Measurements from ENCODE around the gene STAP2.

Gene STAP2, protein sequence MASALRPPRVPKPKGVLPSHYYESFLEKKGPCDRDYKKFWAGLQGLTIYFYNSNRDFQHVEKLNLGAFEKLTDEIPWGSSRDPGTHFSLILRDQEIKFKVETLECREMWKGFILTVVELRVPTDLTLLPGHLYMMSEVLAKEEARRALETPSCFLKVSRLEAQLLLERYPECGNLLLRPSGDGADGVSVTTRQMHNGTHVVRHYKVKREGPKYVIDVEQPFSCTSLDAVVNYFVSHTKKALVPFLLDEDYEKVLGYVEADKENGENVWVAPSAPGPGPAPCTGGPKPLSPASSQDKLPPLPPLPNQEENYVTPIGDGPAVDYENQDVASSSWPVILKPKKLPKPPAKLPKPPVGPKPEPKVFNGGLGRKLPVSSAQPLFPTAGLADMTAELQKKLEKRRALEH

DNA sequence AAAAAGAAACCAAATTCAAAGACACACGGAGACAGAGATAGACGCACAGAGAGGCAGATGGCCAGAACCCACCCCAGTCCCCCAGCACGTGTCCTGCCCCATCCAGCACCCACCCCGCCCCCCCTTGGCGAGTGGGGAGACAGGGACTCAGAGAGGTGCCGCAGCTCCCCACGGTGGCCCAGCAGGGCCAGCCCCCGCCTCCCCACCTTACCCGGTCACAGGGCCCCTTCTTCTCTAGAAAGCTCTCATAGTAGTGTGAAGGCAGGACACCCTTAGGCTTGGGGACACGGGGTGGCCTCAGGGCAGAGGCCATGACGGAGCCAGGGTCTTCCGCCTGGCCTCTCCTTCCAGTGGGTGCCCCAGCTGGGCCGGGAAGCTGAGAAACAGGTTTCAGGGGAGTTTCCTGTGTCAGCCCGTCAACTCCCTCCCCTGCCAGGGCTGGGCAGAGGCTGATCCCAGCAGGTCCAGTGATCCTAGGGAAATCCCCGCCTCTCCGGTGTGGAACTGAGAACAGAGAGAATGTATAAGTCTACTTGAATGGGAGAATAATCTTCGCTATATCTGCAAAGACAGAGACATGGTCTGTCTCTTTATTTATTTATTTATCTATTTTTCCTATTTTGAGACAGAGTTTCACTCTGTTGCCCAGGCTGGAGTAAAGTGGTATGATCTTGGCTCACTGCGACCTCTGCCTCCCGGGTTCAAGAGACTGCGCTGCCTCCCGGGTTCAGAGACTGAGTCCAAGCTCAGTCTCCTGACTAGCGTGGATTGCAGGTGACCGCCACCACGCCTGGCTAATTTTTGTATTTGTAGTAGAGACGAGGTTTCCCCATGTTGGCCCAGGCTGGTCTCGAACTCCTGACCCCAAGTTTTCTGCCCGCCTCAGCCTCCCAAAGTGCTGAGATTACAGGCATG is at the start of gene STAP2:
Gene STAP2, minus strand, starts transcription at position 387 of the 915 bp plus-strand sequence. Its CDS starts 74 bp downstream, at position 313.
- DNase-seq (ENCODE audit: low spot score): no peak

DNA sequence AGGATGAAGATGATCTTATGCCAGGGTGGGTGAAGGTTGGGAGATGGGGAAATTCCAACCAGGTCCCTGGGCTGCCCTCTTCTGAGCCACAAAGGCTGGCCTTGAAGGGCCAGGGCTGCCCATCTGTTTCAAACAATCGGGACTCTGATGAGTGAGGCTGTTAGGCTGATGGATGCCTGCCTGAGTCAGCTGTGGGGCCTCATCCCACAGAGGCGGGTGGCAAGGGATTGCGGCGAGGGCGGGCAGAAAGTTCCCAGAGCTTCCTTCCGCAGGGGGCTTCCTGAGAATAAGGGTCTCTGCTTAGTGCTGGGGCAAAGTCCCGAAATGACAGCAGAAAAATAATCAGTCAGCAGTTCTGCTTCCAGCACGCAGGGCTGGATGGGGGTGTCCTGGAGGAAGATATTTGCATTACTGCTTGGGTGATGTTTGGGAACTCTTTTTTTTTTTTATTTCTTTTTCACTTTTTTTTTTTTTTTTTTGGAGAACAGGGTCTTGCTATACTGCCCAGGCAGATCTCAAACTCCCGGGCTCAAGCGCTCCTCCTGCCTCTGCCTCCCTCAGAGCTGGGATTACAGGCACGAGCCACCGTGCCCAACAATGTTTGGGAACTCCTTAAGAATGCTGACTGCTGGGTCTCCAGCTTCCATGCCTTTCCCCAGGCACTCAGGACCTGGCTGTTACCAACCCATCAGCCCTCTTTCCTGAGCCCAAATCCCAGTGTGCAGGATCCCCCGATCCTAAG is 47.6 kb upstream of the STAP2 start:
- peak; percentile 65 for DNase-seq (ENCODE audit: low spot score)

DNA sequence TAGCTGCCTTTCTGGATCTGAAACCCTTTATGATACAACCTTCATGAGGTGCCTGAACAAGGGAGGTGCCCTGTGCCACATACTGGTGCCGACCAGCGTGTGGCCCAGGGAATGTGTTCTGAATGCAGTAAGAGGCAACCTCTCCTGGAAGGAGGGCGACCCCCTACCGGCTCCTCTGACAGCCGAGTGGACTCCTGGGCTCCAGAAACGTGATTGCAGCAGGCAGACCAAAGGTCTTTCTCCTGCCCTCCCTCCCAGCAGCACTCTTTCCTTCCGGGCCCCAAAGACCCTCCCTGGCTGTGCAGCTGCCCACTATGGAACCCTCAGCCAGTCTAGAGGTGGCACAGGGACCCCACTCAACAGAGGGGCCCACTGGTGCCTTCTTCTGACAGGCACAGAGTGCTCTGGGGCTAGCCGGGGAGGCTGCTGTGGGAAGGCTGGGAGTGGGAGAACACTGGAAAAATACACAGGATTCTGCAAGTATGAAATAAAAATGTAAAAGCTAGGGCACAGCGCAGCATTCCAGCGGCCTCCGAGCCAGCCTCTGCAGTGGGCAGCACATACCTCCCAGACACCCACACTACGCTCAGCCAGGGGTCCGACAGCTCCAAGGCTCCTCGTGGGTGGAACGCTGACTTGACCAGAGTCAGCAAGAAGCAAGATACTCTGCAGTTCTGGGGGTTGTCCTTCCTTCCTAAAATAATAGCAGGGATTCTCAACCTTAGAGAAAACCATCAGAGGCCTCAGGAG is 46.8 kb upstream of the STAP2 start:
- DNase-seq (ENCODE audit: low spot score): no peak

DNA sequence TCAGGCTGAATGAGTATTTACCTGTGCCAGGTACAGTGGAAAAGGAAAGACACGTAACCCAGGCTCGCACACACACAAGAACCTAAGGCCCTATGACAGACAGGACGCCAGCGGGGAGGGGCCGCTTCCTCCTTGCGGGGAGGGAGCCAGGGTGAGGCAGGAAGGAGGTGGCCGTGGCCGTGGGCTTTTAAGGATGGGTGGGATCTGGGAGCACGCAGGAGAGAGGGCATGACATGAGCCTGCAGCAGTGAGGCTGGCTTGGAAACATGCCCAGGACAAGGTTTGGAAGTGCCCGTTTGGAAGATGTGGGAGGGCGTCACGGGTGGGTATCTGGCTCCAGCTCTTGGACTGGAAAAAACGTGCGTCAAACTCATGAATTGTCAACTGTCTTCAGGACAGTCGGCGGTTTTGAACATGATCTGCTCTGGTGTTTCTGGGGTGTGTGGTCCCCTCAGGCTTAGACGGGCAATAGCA is 41.7 kb upstream of the STAP2 start:
- DNase-seq (ENCODE audit: low spot score): no peak

DNA sequence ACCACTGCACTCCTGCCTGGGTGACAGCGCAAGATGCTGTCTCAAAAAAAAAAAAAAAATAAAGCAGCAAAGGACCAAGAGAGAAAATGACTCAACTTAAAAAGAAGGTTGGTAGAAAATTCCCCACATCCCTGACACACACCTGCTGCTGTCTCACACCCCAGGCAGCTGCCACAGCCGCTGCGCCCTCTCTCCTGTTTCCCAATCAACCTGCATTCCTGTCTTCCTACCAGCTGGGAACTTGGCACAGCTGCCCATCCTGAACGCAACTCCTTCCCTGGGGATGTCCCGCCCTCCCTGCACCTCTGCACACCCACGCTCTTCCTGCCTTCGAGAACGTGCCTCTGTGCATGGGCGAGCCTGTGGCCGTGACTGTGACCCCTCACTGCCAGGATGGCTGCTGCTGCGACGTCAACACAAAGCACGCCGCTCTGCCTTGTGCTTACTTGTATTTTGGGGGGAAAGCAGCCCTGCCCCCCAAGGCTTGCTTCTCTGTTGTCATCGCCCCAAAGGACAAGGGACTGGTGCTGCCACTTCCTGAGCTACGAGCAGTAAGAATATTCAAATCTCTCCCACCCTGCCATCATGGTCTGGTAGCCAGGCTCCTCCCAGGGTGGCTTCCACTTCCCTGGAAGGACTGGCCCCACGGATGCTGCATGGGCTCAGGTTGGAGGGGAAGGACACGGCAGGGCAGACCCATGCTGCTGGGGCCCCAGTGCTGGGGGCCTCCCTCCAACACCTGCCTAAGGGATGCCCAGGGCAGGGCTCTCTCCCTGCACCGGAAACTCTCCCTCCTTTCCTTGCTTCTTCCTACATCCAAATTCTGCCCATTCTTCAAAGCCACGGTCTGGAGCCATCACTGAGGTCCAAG is 41.0 kb upstream of the STAP2 start:
- no peak for DNase-seq (ENCODE audit: low spot score)

DNA sequence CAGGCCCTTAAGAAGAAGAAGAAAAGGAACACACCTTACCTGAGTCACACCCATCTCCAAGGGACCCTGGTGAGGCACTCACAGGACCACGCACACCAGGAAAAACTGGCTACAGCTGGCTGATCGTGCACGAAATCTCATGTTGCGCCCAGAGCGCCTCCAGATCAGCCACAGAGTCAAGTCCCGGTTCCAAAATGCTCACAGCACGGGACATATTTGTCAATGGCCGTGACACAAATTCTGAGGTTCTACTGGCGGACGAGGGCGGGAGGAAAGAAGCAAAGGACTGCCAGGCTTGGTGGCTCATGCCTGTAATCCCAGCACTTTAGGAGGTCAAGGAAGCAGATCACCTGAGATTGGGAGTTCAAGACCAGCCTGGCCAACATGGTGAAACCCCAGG is 40.3 kb upstream of the STAP2 start:
- no peak for DNase-seq (ENCODE audit: low spot score)

DNA sequence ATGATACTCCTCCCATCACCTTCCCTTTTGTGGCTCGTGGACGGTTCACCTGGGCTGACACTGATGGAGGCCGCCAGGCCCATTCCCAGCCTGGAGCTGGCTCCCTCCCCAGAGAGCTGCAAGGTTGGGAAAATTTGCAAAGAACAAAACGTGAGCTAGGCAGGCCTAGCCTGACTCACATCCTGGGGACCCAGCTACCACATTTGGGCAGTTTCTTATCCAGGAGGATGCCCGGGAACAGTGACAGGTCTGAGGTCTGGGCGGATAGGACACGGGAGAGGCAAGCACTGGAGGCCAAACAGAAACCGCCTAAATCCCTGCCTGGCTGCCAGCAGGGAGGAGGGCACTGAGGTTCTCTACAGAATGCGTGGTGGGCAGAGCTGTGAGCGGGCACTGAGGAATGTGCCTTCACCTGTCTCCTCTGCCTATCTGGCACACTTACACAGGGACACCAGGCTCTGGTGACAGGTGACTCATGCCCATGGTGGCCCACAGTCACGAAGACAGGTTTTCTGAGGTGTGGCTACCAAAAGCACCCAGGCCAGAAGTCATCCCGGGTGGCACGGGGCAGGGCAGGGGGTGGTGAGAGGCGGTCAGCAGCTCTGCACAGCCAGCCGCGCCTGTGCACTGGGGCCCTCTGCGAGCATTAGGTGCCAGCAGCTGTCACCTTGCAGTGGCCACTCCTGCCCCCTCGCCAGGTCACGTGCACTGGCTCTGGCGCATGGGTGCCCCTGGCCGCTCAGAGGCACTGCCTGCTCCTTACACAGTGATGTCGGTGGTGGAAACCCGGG is 38.6 kb upstream of the STAP2 start:
- DNase-seq (ENCODE audit: low spot score): no peak

DNA sequence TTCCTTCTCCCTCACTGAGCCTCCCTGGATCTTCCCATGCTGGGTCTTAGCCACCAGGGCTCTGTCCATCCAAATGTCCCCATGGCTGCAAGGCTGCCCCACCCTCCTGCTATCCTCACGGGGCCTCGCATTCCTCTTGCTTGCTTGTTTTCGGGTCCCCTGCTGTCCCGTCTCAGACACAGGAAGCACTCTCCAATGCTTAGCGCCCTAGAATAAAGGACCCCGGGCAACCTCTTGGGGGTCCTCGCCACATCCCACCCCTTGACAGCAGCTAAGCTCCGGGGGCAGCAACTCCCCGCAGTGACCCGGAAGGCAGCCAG is 38.0 kb upstream of the STAP2 start:
- no peak for DNase-seq (ENCODE audit: low spot score)

DNA sequence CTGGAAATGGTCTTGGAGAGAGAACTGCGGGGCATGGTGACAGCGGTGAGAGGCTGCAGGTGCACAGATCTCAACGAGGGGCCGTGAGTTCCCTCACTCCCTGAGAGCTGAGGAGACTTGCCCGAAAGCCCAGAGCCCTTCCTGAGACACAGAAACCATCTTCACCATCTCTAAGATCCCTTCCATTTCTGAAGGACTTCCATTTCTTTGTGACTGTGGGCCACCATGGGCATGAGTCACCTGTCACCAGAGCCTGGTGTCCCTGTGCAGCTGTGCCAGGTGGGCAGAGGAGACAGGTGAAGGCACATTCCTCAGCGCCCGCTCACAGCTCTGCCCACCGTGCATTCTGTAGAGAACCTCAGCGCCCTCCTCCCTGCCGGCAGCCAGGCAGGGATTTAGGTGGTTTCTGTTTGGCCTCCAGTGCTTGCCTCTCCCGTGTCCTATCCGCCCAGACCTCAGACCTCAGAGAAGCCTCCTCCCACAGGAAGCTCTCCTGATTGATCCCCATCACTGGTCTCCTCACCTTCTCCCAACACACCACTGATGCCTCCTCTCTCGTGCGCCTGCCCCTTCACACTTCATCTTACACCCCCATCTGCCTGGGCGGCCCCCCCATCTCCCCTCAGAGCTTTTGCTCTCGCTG is 37.5 kb upstream of the STAP2 start:
- no peak for DNase-seq (ENCODE audit: low spot score)

DNA sequence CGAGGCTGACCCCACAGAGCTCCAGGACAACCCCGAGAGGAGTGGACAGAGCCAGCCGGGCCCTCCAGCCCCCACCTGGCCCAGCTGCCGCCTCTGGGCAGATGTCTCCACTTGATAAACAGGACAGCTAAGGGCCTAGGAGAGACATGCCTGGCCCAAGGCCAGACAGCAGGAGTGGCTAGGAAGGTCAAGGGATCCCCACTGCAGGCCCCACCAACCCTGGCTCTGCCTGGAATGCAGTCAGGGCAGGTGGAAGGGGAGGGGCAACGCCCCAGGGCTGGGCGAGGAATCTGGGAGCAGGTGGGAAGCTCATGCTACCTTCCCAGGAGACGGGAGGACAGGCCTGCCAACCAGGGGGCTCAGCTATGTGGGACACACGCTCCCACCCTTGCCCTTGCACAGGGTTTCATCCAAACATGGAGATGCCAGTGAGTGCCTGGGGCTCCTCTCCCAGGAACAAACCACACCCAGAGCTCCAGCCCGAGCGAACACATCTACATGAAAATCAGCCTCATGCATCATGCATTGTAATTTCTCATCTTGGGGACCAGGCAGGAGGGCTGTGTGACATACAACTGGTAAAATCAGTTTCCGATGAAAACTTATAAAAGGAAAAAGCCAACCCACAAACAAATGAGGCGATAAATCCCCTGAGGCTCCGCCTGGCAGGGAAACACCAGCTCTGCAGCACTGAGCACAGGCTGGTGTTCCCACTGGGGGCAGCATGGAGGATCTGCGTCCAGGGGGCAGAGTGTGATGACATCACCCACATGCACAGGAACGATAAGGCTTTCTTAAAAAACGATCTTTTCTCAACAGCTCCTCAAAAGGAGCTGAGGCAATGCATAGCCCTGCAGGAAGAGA is 36.8 kb upstream of the STAP2 start:
- DNase-seq (ENCODE audit: low spot score): no peak

DNA sequence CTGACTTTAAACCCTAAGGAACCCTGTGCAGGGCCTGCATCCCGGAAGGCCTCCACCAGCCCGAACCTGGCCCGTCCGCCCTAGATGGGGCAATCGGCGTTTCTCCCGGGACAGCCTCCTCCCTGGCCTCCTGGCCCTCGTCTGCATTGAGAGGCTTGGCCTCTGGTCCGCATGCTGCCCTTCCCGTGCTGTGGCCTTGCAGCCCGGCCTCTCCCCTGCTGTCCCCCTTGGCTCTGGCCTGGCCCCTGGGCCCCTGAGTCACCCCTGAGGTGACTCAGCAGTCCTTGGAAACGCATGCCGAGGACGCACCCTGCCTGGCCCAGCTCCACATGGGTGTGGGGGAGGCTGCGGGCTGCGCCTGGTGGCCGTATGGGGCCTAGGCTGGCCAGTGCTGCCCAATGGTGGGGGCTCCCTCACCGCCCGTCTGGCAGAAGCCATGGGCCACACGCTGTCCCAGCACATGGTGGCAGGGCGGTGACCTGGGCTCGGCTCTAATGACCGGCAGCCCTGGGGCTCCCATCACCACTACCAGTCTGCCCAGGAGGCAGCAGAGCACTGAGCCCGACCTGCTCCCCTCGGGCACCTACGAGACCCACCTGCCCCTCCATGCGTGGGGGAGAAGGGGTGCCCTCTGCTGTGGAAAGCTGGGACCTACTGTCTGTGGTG is 36.0 kb upstream of the STAP2 start:
- no peak for DNase-seq (ENCODE audit: low spot score)

DNA sequence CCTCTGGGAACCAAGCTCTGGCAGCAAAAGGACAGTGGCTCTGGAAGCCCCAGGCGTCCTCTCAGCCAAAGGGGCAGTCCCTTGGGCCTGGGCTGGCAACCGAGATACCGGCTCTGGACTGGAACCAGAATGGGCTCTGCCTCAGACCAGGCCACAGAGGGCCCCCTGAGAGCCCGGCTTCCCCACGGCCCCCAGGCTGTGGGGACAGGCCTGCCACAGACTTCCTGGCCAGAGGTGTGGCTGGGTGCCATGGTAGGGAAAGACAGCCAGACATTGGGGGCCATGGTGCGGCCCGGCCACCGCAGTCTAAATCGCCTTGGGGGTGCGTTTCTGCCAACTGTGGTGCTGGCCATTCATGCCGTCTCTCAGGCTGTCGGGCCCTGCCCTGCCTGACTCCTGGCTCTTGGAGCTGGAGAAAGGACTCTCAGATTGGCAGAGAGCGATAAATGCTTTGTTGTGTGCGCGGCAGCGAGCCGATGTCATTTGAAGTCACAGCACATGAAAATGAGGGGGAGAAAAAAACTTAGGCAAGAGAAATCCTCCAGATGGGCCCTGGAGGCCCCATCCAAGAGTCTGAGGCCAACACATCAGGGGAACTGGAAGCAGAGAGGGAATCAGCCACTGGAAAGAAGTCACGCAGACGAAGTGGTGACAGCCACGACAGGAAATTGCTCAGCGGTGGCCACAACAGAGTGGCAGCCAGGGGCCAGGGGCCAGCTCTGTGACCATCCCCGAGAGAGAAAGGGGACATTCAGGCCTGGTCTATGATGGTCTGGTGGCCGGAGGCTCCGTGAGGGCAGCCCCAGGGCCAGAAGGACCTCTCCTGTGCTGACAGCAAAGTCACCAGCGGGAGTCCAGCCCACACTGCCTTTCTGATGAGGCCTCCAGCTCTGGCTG is 35.2 kb upstream of the STAP2 start:
- DNase-seq (ENCODE audit: low spot score): peak; percentile 78

DNA sequence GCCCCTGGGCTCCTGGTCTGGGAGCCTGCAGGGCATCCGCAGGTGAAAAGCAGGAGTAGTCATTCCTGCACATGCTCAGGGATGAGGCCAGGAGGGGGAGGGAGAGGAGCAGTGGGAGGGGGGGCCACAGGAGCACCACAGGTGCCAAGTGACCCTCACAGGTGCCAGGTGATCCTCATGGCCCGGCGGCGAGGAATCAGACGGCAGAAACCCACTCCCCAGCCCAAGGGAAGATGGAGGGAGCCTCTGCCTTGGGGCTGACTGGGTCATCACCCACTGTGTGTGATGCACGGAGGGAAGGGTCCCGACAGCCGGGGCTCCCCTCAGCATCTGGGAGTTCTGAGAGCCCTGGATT is 34.4 kb upstream of the STAP2 start:
- DNase-seq (ENCODE audit: low spot score): no peak

DNA sequence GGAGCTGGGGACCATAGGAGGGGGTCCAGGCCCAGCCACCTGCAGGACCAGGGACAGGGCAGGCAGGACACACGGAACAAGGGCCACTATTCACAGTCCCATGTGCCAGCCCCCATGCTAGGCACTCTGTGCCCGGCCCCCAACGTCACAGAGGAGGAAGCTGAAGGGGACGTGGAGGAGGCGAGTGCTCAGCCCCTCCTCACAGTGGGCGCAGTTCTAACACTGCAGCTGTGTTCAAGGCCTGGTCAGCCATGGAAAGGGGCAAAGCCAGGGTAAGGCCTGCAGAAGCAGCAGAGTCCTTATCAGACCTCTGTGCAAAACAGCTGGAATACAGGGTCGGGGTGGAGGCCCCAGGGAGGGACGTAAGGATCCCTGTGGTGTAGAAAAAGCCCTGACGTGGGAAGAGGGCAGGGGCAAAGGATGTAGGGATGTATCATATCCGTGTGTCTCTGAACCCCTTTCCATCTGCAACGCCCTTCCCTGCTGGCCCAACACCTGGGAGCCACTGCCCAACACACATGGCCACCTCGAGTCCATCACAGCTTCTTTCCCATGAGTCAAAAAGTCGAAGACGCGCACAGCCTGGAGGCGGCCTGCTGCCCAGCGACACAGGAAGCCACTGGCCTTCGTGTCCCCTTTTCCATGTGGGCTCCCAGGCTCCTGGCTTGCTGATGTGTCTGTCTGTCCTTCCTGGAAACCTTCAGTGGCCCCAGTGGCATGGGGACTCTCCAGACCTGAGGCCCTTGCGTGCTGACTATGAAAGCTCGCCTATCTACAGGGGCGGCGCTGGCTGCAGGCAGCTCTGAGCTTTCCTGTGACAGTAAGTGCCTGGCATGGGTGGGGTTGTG is 33.8 kb upstream of the STAP2 start:
- DNase-seq (ENCODE audit: low spot score): no peak

DNA sequence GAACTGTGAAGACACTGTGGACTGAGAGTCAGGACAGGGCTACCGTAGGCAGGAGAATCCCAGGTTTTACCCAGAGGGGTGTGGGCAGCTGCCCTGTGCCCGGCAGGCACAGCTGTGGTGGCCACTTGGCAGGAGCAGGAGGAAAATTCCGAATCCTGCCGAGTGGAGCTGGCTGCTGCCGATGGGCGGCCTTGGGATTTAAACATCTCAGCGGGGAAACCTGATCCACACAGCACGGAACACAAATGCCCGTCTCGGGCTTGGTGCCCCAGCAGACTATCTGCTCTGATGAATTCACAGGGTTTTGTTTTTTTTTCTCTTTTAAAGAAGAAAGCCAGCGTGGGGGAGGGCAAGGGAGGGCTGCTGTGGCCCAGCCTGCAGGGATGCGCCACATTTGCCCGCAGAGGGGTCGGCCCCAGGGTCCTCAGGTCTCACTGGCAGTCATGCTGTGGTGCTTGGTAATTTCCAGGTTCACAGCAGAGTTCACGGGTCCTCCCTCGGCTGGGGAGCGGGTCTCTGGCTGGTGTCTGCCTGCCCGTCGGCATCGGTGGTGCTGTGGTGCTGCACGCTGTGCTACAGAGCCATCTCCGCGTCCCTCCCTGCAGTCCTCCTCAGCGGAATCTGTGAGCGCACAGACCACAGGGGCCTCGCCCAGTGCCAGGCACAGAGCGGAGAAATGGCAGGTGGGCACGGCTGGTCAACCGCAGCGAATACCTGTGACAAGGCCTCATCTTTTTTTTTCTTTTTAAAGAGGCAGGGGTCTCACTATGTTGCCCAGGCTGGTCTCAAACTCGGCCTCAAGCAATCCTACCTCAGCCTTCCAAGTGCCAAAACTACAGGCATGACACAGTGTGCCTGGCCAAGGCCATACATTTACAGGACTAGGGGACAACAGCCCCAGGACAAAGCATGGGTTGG is 32.9 kb upstream of the STAP2 start:
- DNase-seq (ENCODE audit: low spot score): no peak

All from putamen (tissue), 1 donor.